Nasal cavity respiratory epithelium epithelial cell of viscerocranial mucosa (primary cell): Measurements from ENCODE around the gene DHODH. TPM values are rescaled to one million over a fixed set of nuclear protein-coding genes. Genes with fewer than 3 reads are reported as not detected.

Experiments used
- total RNA-seq: library from RNA; depleted of rRNA; stranded (reverse); fragments of >200 nt; gene quantifications from 2 replicates; pipeline ENCODE4 v1.2.3, GENCODE V29; 2014

DHODH gene
- total RNA-seq, result 6.1 and 15.0 TPM in 2 replicates

DNA sequence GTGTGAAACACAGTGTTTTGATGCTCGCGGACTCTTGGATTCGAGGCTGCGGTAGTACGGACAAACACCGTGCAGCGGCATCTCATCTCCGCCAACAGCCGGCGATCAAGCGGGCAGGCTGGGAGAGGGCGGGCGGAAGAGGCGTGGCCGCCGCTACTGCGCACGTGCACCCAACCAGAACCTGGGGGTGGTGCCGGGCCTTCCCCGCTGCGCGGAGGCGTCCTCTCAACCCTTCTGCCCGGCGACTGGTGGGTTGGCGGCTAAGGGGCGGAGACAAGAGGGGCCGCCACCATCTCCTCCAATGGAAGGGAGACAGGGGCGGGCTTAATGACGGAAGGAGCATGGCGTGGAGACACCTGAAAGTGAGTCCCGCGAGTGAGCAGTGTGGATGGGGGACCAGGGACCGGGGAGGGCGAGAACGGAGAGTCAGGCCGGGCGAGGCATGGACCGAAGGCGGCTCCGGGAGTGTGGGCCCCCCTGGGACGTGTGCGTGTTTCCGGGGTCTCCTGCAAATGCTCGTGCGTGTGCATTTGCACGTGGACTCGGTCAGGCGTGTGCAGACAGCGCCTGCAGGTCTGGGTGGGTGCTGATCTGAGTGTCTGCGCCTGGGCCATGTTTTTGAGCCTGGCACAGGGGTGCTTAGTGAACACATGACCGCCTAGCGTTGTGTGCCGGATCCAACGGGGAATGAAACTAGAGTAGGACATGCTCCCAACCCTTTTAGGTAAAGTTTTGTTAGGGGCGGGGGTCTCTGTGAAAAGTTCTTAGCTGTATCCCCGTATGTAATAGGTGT, at the start of gene DHODH:
TSS of gene DHODH (plus strand) at position 321 of the 793 bp plus-strand sequence. CDS start at position 342, 21 bp downstream.

GRCh38 chr16:72054254-72054847, 45.8 kb downstream of the DHODH start, which contains the start of gene HP:
HP (plus strand) TSS chr16:72054505; CDS start chr16:72054653, 148 bp downstream.

Other genes with a start within 250 kb of the DHODH start
- gene AP1G1, start 199.9 kb upstream of the DHODH start, total RNA-seq, result 43.1 and 70.5 TPM in 2 replicates
- 17.4 and 24.9 TPM in 2 replicates for gene ATXN1L, start 162.8 kb upstream of the DHODH start, total RNA-seq
- 6.7 and 7.2 TPM in 2 replicates for gene ZNF821, start 124.6 kb upstream of the DHODH start, total RNA-seq
- gene IST1, start 113.2 kb upstream of the DHODH start, total RNA-seq, result 148 and 188 TPM in 2 replicates
- gene PKD1L3, start 8.3 kb upstream of the DHODH start, total RNA-seq, result under 0.01 TPM in 1 of 2 replicates, not detected in the other
- gene HP, start 45.8 kb downstream of the DHODH start, total RNA-seq, result under 0.01 TPM in 1 of 2 replicates, not detected in the other
- gene HPR, start 54.5 kb downstream of the DHODH start, total RNA-seq, result not detected in 2 replicates
- gene TXNL4B, start 84.9 kb downstream of the DHODH start, total RNA-seq, result 8.9 and 11.0 TPM in 2 replicates
- gene DHX38, start 85.1 kb downstream of the DHODH start, total RNA-seq, result 79.6 and 89.9 TPM in 2 replicates
- 0.50 and 0.68 TPM in 2 replicates for gene PMFBP1, start 163.4 kb downstream of the DHODH start, total RNA-seq